Smooth muscle cell (in vitro differentiated cells): ENCODE results near the gene TMEM87B. TPM values are rescaled to one million over a fixed set of nuclear protein-coding genes. Genes with fewer than 3 reads are reported as not detected.
A peak's percentile ranks its signal among the peaks of the same experiment; 100 is the strongest.

Source experiments
- DNase-seq: peaks from one replicate; lab custom pipeline; 2025; ENCODE audit not compliant: unreplicated experiment; lab: John Stamatoyannopoulos, UW
- H2AFZ ChIP-seq: fragments of 200-600 bp; sonication (generic); 2 replicates; pipeline ENCODE4 v1.6.0; 2016; ENCODE audit warnings: antibody characterized with exemption, low read depth, mild to moderate bottlenecking
- H3F3A ChIP-seq: fragments of 200-600 bp; sonication (generic); 2 replicates; pipeline ENCODE4 v1.6.0; 2017; ENCODE audit warnings: antibody characterized with exemption, low read depth
- H3K27ac ChIP-seq: fragments of 200-600 bp; sonication (generic); 2 replicates; pipeline ENCODE4 v1.5.1; 2016; ENCODE audit warnings: low read depth, mild to moderate bottlenecking
- H3K27me3 ChIP-seq: fragments of 200-600 bp; sonication (generic); 2 replicates; pipeline ENCODE4 v1.6.1; 2016; ENCODE audit warnings: low read depth, mild to moderate bottlenecking
- H3K36me3 ChIP-seq: fragments of 200-600 bp; sonication (generic); 2 replicates; pipeline ENCODE4 v1.5.1; 2016; ENCODE audit warnings: low read depth
- H3K4me1 ChIP-seq: fragments of 200-600 bp; sonication (generic); 2 replicates; pipeline ENCODE4 v1.5.1; 2016; ENCODE audit warnings: low read depth
- H3K4me2 ChIP-seq: fragments of 200-600 bp; sonication (generic); 2 replicates; pipeline ENCODE4 v1.6.0; 2016; ENCODE audit warnings: mild to moderate bottlenecking
- H3K4me3 ChIP-seq: fragments of 200-600 bp; sonication (generic); 2 replicates; pipeline ENCODE4 v1.5.1; 2016; ENCODE audit warnings: mild to moderate bottlenecking
- H3K79me2 ChIP-seq: fragments of 200-600 bp; sonication (generic); 2 replicates; pipeline ENCODE4 v1.6.0; 2016; ENCODE audit warnings: low read depth, mild to moderate bottlenecking
- H3K9ac ChIP-seq: fragments of 200-600 bp; sonication (generic); 2 replicates; pipeline ENCODE4 v1.6.0; 2016; ENCODE audit warnings: low read depth
- H3K9me3 ChIP-seq: fragments of 200-600 bp; sonication (generic); replicated peaks from 2 replicates; pipeline ENCODE4 v1.5.1; 2016; ENCODE audit warnings: low read depth
- H4K20me1 ChIP-seq: fragments of 200-600 bp; sonication (generic); 2 replicates; pipeline ENCODE4 v1.6.0; 2016; ENCODE audit warnings: low read depth
- WGBS: methylation state at CpG from one replicate; pipeline ENCODE4 v1.1.7; 2016; ENCODE audit warnings: low lambda C conversion rate; 5-methylcytosine and 5-hydroxymethylcytosine counted together
- polyA plus RNA-seq: library from polyadenylated mRNA; unstranded; fragments of >200 nt; fragmentation: Nextera tagmentation; extraction: Ambion mirVana; gene quantifications from 2 replicates; pipeline ENCODE4 v1.2.1, GENCODE V29; 2016
- total RNA-seq: library from RNA; depleted of rRNA; stranded (reverse); fragments of >200 nt; gene quantifications from 2 replicates; pipeline ENCODE4 v1.2.3, GENCODE V29; 2014
- TF ChIP-seq, protein P1 (sequence below): fragments of 200-600 bp; sonication (generic); IDR thresholded peaks from 2 replicates; pipeline ENCODE4 v1.5.1; 2017; ENCODE audit warnings: borderline replicate concordance, mild to moderate bottlenecking, antibody characterized with exemption; ENCODE audit not compliant: insufficient read depth, poor library complexity, severe bottlenecking

The TMEM87B gene
- total and polyA plus RNA-seq, 2 experiments from 2014 or later = 27.2 to 109 TPM

DNA sequence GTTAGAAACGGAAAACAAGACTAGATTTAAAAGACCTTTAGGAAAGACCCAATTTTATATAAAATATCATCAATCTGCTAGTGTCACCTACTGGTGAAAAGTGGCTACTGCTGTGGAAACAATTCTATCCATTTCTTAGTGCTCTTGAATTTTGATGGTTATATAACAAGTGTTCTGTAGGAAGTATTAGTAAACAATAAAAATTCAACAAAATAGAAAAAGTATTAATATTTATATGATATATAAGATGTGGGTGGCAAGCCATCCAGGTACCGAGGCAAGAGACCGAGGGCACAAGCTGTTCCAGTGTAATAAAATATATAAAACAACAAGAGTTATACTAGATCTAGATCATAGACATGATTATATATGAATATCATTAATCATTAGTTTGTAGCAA lies 6.2 kb upstream of the TMEM87B start:
- no peak for DNase-seq
- H3K9me3 ChIP-seq = no peaks in the 10 kb centered on the region
- WGBS = 45% methylated on average over 3 of the region's 3 CpGs

DNA sequence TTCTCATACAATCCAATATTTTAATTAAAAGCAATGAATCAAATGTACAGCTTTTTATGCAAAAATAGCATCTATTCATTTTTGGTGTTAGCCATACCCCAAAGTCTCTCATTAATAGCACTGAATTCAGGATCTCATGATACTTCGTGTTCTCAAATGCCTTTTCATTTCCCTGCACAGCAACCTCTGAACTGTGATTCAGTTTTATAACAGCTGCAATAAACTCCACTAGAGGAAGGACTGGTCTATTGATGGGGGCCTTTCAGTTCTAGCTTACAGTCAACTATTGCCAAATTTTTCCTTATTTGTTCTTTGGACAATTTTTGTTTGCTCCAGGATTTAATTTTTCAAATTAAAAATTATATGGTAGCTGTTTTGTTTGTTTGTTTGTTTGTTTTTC lies 4.8 kb upstream of the TMEM87B start:
- TF ChIP-seq, protein P1, sequence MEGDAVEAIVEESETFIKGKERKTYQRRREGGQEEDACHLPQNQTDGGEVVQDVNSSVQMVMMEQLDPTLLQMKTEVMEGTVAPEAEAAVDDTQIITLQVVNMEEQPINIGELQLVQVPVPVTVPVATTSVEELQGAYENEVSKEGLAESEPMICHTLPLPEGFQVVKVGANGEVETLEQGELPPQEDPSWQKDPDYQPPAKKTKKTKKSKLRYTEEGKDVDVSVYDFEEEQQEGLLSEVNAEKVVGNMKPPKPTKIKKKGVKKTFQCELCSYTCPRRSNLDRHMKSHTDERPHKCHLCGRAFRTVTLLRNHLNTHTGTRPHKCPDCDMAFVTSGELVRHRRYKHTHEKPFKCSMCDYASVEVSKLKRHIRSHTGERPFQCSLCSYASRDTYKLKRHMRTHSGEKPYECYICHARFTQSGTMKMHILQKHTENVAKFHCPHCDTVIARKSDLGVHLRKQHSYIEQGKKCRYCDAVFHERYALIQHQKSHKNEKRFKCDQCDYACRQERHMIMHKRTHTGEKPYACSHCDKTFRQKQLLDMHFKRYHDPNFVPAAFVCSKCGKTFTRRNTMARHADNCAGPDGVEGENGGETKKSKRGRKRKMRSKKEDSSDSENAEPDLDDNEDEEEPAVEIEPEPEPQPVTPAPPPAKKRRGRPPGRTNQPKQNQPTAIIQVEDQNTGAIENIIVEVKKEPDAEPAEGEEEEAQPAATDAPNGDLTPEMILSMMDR = no peak
- Histone ChIP-seq H3K9ac (no peak overlapping the region), H3K4me3 (no peak overlapping the region), H3F3A (peaks cover 8% of the 10 kb centered on the region), H3K36me3 (peaks cover 3% of the 10 kb centered on the region), H3K79me2 (peaks cover 3% of the 10 kb centered on the region), H2AFZ (no peak overlapping the region), H4K20me1 (peaks cover 6% of the 10 kb centered on the region), H3K27me3 (no peaks in the 10 kb centered on the region), H3K27ac (no peak overlapping the region), H3K4me1 (peaks cover 11% of the 10 kb centered on the region), H3K4me2 (no peak overlapping the region), H3K9me3 (no peaks in the 10 kb centered on the region)
- WGBS = 92% methylated on average over 1 of the region's 1 CpG
- DNase-seq = no peak

More for the DNA sequence above, 6.2 kb upstream of the TMEM87B start:
- peaks cover 3% of the 10 kb centered on the region for H3K79me2 ChIP-seq
- no peak overlapping the region for H3K4me2 ChIP-seq
- H3K27ac ChIP-seq = no peak overlapping the region
- H3K9ac ChIP-seq = no peak overlapping the region
- TF ChIP-seq, protein P1 = peak; percentile 92
- H2AFZ ChIP-seq = no peak overlapping the region
- H3F3A ChIP-seq = peaks cover 8% of the 10 kb centered on the region
- H3K4me3 ChIP-seq = no peak overlapping the region
- peaks cover 11% of the 10 kb centered on the region for H3K4me1 ChIP-seq
- peaks cover 5% of the 10 kb centered on the region for H4K20me1 ChIP-seq
- peaks cover 3% of the 10 kb centered on the region for H3K36me3 ChIP-seq
- H3K27me3 ChIP-seq = no peaks in the 10 kb centered on the region

DNA sequence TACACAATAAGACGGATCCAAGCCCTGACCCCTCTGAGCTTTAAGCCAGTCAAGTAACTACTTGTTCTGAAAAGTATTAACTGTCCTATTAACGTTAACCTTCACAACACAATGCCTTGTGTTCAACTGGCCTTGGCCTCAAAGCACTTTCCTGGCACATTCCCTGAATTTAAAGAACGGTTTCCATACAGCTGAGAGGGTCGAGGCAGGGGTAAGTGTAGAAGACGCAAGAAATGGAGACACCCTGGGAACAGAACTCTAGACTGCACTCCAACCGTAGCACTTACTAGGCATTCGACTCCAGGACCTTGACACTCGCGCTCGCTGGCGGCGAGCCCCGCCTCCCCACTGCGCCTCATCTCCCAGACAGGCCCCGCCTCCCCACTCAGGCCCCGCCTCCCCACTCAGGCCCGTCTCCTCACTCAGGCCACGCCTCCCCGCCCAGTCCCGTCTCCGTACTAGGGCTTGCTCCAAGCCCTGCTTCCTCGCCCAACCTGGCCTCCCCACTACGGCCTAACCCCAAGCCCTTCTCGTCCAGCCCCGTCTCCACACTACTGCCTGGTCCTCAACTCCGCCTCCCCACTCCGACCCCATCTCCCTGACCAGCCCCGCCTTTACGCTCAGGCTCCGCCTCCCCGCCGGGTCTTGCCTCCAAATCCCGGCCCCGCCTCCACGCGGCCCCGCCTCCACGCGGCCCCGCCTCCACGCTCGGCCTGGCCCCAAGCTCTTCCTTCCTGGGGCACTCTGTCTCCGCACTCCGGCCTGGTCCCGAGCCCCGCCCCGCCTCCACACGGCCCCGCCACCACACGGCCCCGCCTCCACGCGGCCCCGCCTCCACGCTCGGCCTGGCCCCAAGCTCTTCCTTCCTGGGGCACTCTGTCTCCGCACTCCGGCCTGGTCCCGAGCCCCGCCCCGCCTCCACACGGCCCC lies 887 bp upstream of the TMEM87B start:
- Histone ChIP-seq H3F3A (peaks cover 24% of the 10 kb centered on the region), H3K36me3 (no peaks in the 10 kb centered on the region), H3K9me3 (no peaks in the 10 kb centered on the region), H3K79me2 (peaks cover 29% of the 10 kb centered on the region), H3K4me2 (peak overlapping the region; percentile 86), H3K27ac (peak overlapping the region; percentile 69), H2AFZ (no peak overlapping the region), H3K4me1 (peaks cover 11% of the 10 kb centered on the region), H3K4me3 (peak overlapping the region; percentile 65), H3K27me3 (no peaks in the 10 kb centered on the region), H4K20me1 (peaks cover 26% of the 10 kb centered on the region), H3K9ac (no peak overlapping the region)
- TF ChIP-seq, protein P1 = no peak
- WGBS = 5% methylated on average over 25 of the region's 62 CpGs
- DNase-seq = peak; percentile 100
